Prostate gland (tissue), 2 donors: ENCODE results near the gene GPR35.

Experiments used
- POLR2AphosphoS5 ChIP-seq: sonication (generic); formaldehyde crosslinking; IDR thresholded peaks from one replicate; pipeline ENCODE4 v1.6.1; 2017; ENCODE audit warnings: antibody characterized with exemption
- TF ChIP-seq, protein P1 (sequence below), 4 experiments: fragments of 200-600 bp in 2 of 4; fragments of 450-650 bp in 2 of 4; sonication (generic) in 2 of 4; IDR thresholded peaks; 1 replicate in 3 of 4; 2 replicates in 1 of 4; pipeline ENCODE4 v1.5.1; 2016 to 2019; ENCODE audit warnings: antibody characterized with exemption in 4 of 4, mild to moderate bottlenecking in 2 of 4, moderate library complexity in 2 of 4

- TF ChIP-seq, protein P1, sequence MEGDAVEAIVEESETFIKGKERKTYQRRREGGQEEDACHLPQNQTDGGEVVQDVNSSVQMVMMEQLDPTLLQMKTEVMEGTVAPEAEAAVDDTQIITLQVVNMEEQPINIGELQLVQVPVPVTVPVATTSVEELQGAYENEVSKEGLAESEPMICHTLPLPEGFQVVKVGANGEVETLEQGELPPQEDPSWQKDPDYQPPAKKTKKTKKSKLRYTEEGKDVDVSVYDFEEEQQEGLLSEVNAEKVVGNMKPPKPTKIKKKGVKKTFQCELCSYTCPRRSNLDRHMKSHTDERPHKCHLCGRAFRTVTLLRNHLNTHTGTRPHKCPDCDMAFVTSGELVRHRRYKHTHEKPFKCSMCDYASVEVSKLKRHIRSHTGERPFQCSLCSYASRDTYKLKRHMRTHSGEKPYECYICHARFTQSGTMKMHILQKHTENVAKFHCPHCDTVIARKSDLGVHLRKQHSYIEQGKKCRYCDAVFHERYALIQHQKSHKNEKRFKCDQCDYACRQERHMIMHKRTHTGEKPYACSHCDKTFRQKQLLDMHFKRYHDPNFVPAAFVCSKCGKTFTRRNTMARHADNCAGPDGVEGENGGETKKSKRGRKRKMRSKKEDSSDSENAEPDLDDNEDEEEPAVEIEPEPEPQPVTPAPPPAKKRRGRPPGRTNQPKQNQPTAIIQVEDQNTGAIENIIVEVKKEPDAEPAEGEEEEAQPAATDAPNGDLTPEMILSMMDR (IDR thresholded peaks at IDR 0.05): no peak
- TF ChIP-seq POLR2AphosphoS5: no peak
Observed at GRCh38 chr2:240647503-240648154, 22.3 kb downstream of the GPR35 start.
